Astrocyte of the spinal cord (primary cell): Measurements from ENCODE around the gene BRI3BP.
A peak's percentile ranks its signal among the peaks of the same experiment; 100 is the strongest.
"Not testable (repeated sequence)": the region's sequence is repeated elsewhere in the genome, so short reads cannot be mapped to it uniquely, and the experiment has no call there.

Source experiments
- DNase-seq: peaks from one replicate; pipeline ENCODE4 v3.0.0; 2011; ENCODE audit warnings: low read depth, low spot score
- H3K4me3 ChIP-seq: 2 replicates; pipeline ENCODE4 v1.5.1; 2011; ENCODE audit warnings: low read depth, mild to moderate bottlenecking, low read length, moderate library complexity
- in situ Hi-C: cut with HindIII; loops from 2 replicates; pipeline ENCODE4 v1.10.0; 2017; ENCODE audit warnings: low sequenced_read_pairs
- TF ChIP-seq, protein P1 (sequence below): IDR thresholded peaks from 2 replicates; pipeline ENCODE4 v1.5.1; 2012; ENCODE audit warnings: low read depth, mild to moderate bottlenecking, low read length, inconsistent platforms

BRI3BP gene

GRCh38 chr12:125025606-125026235 is 32.3 kb downstream of the BRI3BP start:
- TF ChIP-seq, protein P1, sequence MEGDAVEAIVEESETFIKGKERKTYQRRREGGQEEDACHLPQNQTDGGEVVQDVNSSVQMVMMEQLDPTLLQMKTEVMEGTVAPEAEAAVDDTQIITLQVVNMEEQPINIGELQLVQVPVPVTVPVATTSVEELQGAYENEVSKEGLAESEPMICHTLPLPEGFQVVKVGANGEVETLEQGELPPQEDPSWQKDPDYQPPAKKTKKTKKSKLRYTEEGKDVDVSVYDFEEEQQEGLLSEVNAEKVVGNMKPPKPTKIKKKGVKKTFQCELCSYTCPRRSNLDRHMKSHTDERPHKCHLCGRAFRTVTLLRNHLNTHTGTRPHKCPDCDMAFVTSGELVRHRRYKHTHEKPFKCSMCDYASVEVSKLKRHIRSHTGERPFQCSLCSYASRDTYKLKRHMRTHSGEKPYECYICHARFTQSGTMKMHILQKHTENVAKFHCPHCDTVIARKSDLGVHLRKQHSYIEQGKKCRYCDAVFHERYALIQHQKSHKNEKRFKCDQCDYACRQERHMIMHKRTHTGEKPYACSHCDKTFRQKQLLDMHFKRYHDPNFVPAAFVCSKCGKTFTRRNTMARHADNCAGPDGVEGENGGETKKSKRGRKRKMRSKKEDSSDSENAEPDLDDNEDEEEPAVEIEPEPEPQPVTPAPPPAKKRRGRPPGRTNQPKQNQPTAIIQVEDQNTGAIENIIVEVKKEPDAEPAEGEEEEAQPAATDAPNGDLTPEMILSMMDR: no peak
- DNase-seq: no peak
- H3K4me3 ChIP-seq: no peak overlapping the region
- in situ Hi-C loops: no loop called here

DNA sequence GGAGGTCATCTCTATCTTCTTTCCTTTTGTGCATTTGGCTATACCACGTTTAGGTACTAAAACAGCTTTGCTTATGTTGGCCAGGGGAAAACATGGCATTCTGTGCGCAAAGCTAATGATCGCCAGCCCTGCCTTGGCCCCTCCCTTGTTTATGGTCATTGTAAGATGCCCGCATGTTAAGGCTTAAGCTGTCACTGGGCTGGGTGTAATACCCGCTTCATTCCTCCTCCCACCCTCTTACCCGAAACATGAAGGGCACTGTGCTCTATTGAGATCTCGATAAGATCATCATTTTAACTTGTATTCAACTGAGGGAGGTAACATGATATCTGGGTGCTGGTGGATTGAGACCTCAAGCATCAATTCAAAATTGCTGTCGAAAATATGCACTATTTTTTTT is 34.7 kb downstream of the BRI3BP start:
- H3K4me3 ChIP-seq: no peak overlapping the region
- TF ChIP-seq, protein P1: no peak
- DNase-seq: no peak
- in situ Hi-C loops: no loop called here

DNA sequence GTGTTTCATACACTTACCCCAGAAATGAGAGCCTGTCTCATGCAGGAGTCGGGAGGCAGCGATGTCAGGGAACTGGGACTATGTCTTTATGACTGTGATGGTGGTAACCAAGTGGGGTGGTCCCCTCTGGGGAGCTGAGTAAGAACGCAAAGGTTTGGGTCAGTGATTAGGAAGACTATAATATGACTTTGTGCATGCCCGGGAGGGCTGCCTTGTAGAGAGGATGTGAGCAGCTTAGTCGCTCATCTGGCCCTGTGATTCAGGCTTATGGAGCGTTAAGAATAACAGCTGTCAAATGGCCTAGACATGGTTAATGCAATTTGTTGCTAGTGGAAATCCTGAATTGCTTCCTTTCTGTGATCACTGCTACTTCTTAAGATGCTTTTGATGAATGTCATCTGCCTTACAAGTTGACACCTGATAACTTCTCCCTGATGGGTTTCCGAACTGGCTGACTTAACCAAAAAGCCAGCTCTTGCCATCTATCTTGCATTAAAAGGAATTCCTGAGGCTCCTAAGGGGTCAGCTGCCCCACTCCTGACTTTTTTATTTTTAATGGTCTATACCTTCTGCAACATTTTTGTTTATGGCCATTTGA is 36.4 kb downstream of the BRI3BP start:
- in situ Hi-C loops: no loop called here
- no peak overlapping the region for H3K4me3 ChIP-seq
- peak; percentile 6 for DNase-seq
- TF ChIP-seq, protein P1: no peak

DNA sequence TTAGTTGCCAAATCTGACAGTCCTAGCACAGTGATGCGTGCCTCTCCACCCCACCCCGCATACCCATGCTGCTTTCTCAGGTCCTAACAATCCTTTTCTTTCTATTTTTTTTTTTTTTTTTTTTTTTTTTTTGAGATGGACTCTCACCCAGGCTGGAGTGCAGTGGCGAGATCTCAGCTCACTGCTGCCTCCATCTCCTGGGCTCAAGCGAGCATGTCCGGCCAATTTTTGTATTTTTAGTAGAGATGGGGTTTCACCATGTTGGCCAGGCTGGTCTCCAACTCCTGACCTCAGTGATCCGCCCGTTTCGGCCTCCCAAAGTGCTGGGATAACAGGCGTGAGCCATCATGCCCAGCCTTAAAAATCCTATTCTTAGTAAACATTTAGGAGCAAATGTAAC is 38.0 kb downstream of the BRI3BP start:
- DNase-seq, in situ Hi-C loops: not testable (repeated sequence)

DNA sequence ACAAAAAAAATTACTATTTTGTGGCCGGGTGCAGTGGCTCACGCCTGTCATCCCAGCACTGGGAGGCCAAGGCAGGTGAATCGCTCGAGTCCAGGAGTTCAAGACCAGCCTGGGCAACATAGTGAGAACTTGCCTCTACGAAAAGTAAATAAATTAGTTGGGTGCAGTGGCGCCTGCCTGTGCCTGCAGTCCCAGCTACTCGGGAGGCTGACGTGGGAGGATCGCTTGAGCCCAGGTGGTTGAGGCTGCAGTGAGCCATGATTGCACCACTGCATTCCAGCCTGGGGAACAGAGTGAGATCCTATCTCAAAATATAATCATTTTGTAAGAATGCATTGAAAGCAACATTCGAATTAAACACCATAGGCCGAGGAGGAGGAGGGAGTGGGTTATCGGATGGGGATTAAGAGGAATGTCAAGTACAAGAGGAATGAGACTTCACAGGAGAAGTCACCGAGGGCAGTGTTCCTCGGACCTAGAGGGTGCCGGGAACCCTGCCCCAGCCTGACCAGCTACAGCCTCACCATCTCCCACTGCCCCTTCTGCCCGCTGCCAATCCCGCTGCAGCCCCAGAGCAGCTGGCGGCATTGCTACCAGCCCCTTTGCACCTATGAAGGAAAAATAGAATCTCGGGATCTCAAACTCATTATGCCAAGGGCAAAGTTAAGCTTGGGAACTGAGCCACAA is 39.2 kb downstream of the BRI3BP start:
- no peak overlapping the region for H3K4me3 ChIP-seq
- in situ Hi-C loops: no loop called here
- TF ChIP-seq, protein P1: no peak

More for the DNA sequence above, 38.0 kb downstream of the BRI3BP start:
- H3K4me3 ChIP-seq: not testable (repeated sequence)

GRCh38 chr12:125033288-125033687 is 39.8 kb downstream of the BRI3BP start:
- TF ChIP-seq, protein P1: no peak
- H3K4me3 ChIP-seq: no peak overlapping the region
- in situ Hi-C loops: no loop called here
- no peak for DNase-seq

More for the DNA sequence above, 39.2 kb downstream of the BRI3BP start:
- no peak for DNase-seq
